Stimulated activated CD4-positive, alpha-beta T cell treated with anti-CD3 and anti-CD28 coated beads, Interleukin-1b, Interleukin-23, amount 100 ng/mL, for 48 hours (primary cell): ENCODE measurements around the gene FOXF2.

Experiments used
- DNase-seq: peaks from one replicate; pipeline ENCODE4 v3.0.0-alpha.2; 2020

FOXF2 gene

DNA sequence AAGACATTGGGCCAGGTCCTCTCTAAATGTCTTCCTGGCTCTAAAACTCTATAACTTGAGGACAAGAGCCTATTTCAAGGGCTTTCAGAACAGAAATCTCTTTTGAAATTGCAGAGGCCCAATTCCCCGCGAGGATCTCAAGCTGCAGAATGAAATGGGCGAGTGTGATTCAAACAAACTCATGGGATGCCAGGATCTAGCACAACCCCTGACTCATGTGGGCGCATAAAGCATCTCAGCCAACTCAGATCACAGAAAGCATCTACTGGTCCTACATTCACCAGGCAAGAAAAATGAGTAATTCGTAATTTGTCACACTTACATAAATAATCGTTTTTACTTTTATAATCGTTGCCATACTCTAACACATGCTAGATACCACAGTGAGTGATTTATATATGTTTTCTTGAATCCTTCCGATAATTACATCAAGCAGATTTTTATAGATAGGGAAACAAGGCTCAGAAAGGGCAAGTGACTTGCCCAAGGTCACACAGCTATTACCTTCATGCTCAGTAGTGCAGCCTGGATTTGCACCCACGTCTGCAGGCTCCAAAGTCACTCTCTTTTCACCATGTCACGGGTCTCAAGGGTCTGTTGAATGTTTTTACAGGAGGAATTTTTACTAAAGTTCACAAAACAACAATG lies 26.2 kb downstream of the FOXF2 start:
- no peak for DNase-seq

DNA sequence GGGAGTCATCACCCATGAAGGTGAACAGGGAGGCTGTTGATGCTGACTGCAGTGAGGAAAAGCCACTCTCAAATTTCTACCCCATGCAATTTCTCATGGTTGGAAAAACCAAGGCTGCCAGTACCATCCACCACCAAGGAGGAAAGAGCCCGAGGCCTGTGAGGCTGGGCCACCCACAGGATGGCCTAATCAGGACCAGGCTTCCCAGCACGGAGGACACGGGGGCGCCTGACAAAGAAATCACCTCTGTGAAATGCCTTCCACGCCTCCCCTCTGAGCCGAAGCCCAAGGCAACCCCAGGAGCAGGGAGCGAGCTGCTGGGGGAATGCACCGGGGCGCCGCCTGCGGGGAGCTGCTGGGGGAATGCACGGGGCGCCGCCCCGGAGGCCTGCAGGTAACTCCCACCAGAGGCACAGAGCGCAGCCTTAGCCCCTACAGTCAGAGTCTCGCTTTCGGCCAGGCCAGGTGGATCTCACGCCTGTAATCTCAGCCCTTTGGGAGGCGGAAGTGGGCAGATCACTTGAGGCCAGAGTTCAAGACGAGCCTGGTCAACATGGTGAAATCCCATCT lies 26.9 kb downstream of the FOXF2 start:
- DNase-seq, result no peak

DNA sequence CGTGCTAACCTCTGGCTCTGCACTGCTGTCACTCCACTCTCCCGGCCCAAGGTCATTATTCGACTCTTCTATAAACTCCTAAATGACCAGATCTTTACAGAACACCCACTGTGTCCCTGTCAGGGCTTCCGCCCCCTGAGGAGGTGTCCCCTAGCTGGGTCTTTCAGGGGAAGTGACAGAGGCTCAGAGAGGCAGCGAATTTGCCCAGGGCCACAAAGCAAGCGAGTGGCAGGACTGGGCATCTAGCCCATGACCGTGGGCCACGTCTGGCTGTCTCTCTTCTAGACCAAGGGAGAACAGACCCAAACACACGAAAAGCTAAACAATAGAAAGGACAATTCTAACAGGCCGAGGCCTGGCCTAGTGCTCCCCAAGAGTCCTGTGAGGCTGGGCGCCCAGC lies 27.4 kb downstream of the FOXF2 start:
- DNase-seq, result no peak

DNA sequence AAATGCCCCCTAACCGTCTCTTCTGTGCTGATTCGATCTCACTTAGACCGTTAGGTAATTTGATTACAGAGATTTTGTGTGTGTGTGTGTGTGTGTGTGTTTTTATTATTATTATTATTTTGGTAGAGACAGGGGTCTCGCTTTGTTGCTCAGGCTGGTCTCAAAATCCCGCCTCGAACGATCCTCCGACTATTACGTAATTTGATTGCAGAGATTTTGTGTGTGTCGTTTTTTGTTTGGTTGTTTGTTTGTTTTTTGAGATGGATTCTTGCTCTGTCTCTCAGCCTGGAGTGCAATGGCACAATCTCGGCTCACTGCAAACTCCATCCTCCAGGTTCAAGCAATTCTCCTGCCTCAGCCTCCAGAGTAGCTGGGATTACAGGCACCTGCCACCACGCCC lies 28.3 kb downstream of the FOXF2 start:
- no peak for DNase-seq

DNA sequence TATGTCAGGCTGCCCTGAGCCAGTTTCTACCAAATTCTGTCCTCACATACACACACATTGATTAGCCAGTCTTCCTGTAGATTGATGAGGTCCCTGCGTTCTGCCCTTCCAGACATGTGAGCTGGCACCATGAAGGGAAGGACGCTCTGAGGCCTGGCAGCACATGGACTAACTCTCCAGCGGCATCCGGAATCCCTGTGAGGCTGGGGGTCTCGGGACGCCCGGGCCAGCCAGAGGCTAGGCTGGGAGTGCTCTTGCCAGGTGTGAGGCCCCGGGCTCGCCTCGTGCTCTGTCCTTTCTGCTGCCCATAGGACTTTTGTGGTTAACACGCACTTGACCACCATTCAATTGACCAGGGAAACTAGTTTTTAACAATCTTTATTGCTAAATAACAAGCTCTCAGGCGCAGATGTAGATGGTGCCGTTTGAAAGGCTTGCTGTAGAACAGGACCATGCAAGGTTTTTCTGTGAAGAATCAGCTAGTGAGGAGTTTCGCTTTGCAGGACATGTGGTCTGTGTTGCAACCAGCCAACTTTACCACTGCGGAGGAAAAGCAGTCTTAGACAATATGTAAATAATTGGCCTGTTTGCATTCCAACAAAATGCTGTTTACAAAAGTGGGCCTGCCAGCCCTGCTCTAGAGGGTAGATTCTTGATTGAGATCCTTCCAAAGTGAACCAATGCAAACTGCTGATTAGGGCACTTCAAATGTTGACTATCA lies 29.3 kb downstream of the FOXF2 start:
- no peak for DNase-seq

DNA sequence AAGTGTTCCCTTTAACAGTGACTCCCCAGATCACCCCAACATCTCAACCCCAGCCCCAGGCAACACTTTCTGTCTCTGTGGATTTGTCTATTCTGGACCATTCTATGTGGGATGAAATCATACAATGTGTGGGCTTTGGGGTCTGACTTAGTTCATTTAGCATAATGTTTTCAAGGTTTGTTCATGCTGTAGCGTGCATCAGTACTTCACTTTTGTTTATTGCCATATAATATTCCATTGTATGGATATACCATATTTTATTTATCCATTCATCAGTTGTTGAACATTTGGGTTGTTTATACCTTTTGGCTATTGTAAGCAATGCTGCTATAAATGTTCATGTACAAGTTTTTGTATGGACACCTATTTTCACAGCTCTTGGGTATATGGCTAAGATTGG lies 31.0 kb downstream of the FOXF2 start:
- no peak for DNase-seq

DNA sequence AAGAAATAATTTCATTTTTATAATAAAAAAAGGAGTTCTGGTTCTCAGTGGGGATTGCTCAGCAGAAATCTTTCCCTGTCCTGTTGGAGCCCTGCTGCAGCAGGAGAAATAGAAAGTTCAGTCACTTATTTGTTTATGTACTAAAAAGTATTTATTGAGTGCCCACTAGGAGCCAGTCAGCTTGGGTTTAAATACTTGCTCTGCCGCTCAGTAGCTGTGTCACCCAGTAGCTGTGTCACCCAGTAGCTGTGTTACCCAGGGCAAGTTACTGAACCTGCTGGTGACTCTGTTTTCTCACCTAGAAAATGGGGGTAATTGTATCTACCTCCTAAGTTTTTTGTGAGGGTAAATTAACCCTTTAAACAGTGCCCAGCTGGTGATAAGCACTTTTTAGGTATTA lies 32.9 kb downstream of the FOXF2 start:
- DNase-seq, result no peak

DNA sequence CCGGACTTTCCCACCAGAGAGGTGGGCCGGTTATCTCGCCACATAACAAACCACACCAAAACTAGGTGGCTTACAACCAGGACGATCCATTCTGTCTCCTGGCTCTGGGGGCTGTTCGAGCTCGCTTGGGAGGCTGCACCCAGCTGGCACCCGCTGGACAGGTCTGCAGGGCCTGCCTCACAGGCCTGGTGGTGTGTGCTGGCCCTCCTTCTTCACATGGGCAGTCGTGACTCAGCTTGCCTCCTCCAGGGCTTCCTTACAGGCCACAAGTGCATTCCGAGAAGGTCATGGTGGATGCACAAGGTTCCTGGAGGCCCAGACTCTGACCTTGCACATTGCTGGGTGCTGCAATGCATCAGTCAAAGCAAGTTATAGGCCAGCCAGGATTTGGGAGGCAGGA lies 34.2 kb downstream of the FOXF2 start:
- DNase-seq, result no peak

DNA sequence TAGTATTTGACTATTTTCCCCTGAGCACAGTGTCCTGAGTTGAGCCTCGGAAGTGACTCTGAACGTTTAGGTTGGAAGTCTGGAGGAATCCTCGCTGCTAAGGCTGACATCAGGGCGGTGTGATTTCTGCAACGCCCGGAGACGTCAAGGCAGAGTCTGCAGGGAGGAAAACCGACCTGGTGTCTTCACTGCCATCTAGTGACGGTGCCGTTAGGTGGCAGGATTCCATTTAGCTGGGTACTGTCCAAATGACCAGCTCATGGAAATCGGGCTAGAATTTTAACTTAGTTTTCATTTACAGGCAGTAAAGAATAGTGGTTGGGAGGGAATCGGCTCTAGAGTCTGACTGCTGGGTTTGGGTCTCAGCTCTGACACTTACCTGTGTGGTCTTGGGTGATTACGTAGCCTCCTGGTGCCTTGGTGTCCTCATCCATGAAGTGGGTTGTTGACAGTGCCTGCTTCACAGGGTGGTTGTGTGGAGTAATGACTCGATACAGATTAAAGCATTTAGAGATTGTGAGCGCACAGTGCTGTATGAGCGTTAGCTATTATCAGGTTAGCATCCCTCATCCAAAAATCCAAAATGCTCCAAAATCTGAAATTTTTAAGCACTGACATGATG lies 35.0 kb downstream of the FOXF2 start:
- DNase-seq, result peak; percentile 12

DNA sequence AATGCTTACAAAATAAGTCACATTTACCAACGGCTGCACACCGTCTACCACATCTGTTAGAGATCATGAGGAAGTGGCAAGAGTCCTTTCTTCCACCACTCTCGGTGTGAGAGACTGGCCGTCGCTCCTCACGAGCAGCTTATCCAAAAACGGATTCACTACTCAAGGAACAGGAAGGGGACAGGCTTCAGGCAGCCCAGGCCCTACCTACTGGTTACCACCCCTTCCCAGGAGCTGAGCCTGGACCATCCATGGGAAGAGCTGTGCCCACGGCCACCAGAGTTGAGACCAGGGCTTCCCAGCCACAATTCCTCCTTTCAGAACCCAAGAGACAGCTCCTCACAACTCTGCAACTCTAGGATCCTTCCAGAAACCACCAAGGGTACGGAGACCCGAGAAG lies 37.0 kb downstream of the FOXF2 start:
- DNase-seq, result no peak

DNA sequence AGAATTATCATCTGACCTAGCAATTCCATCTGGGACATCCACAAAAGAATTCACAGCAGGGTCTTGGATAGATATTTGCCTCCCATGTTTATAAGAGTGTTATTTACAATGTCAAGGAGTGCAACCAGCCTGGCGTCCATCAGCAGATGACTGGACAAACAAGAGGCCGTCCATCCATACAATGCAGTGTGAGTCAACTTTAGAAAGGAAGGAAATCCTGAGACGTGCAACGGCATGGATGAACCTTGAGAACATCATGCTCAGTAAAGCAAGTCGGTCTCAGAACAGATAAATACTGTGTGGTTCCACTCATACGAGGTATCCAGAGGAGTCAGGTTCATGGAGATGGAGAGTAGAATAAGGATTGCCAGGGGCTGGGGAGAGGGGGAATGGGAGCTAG lies 46.4 kb downstream of the FOXF2 start:
- DNase-seq, result no peak

DNA sequence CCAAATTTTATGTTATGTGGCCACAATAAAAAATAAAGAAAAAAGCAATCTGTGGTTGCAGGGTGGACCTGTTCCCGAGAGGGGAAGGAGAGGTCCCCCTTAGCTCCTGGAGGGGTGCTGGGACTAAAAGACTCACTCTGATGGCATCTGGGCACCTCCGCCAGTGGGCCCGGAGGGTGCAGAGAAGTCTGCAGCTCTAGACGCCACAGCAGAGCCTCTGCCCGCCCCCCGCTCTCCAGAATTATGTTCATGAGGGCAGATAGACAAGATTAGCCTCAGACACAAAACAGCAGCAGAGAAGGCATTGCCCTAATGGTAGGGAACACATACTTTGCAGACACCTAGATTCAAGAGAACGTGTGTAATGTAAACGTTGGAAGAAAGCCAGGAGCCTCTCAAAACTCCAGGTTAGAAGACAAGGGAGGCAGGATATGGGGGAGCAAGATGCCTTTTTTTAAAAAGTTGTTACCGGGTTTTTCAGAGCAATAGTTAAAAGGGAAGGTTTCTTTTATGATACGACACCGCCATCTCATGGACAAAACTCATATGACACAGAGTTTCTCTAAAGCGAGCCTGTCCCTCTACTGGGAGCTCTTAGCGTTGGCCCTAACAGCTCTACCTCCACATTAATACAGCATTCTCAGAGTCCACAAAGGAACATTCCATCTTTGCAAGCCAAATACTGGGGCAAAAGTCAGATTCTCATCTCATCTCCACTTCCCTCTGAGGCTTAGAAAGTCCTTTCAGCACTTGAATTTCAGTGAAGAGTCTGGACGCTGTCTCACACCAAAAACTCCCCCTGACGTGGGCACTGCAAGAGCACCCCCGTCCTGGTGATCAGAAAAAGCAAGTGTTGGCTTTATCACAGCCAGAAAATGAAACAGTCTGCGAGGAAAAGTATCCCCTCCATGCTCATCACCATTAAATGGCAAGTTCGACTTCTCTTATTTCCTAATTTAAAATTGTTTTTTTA lies 47.2 kb downstream of the FOXF2 start:
- peak; percentile 5 for DNase-seq

DNA sequence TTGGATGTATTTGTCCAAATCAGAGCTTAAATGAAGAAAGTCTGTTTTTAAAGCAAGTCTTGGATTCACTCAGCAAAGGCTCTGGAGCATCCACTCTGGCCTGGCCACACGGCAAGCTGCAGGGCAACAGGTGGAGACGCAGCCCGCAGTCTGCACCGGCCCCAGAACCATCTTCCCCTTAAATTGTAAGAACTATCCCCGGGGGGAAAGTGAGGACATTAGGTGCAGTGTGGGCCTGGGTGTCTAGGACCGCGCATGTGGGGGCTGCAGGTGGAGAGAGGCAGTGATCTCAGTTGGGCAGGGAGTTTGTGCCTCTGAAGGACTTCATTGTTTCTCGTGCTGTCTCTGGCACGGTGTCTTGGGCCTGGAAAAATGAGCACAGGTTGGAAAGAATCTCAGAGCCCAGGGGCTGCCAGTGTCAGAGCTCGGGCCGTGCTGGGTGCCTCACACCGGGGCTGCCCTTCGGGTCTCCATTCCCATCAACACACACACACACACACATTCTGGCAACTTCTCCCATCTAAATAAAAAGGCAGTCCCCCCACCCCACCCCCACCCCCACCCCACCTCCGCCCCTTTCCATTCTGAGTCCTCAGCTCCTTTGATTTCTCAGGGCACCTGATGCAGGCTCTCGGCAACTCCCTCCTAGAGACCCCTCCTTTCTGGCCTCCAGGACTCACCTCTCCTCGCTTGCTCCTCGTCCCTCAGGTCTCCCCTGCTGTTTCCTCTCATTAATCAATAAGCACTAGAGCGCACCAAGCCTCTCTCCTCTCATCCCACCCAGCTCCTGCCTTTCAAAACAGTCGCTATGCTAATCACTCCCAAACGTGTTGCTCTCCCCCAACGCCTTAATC lies 48.4 kb downstream of the FOXF2 start:
- DNase-seq, result no peak

DNA sequence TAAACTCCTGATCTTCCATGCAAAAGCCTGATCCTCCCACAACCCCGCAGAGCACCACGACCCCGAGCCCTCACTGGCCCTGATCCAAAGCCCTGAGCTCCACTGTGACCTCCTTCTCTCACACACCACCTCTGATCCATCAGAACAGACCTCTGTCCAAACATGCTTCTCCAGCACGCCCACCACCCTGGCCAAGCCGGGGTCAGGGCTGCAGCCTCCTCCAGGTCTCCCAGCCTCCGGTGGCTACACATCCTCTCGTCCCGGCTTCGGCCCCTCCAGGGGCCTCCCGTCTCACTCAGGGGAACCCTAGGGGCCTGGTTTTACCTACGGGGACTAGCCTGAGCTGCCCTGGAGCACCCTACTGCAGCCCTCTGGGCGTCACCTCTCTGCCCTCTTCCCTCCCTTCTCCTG lies 49.1 kb downstream of the FOXF2 start:
- DNase-seq, result no peak

DNA sequence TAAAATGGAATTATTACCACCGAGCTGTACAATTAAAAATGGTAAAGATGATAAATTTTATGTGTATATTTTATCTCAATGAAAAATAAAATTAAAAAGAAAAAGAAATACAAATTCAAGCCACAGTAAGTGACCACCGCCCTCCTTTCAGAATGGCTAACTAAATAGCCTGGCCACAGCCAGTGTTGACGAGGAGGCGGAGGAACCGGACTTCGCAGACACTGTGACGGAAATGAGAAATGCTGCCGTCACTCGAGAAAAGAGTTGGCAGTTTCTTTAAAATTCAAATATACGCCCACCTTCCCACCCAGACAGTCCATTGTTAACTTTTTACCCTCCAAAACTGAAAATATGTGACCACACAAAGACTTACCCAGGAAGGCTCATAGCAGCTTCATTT lies 50.0 kb downstream of the FOXF2 start:
- DNase-seq, result no peak

DNA sequence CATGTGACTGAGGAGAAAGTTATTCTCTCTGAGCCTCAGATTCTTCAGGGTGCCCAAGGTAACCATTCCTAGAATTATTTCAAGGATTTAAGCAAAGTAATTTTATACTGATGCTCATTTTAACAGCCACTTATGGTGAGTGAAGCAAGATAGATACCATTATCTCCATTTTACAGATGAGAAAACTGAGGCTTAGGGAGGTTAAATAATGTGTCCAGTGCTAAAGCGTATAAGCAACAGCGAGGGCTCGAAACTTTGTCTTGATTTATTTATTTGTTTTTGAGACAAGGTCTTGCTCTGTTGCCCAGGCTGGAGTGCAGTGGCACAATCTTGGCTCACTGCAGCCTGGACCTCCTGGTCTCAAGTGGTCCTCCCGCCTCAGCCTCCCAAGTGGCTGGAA lies 53.6 kb downstream of the FOXF2 start:
- no peak for DNase-seq
